Renal pelvis (tissue), 4 donors: ENCODE results near the gene CBLC. TPM values are rescaled to one million over a fixed set of nuclear protein-coding genes. Genes with fewer than 3 reads are reported as not detected.
"Not testable (repeated sequence)": the region's sequence is repeated elsewhere in the genome, so short reads cannot be mapped to it uniquely, and the experiment has no call there.

Experiments used
- DNase-seq: peaks from one replicate; pipeline ENCODE4 v3.0.0-alpha.2; 2013
- polyA plus RNA-seq, 3 donors: library from polyadenylated mRNA; unstranded; fragments of 120-200 nt; gene quantifications; one replicate each; pipeline ENCODE4 v1.2.1, GENCODE V29; 2013; ENCODE audit not compliant: insufficient read length in 3 of 3

CBLC gene
- polyA plus RNA-seq, 3 donors = 6.6 to 9.7 (median 7.4) TPM

GRCh38 chr19:44819246-44819832 lies 41.6 kb downstream of the CBLC start:
- DNase-seq = no peak

DNA sequence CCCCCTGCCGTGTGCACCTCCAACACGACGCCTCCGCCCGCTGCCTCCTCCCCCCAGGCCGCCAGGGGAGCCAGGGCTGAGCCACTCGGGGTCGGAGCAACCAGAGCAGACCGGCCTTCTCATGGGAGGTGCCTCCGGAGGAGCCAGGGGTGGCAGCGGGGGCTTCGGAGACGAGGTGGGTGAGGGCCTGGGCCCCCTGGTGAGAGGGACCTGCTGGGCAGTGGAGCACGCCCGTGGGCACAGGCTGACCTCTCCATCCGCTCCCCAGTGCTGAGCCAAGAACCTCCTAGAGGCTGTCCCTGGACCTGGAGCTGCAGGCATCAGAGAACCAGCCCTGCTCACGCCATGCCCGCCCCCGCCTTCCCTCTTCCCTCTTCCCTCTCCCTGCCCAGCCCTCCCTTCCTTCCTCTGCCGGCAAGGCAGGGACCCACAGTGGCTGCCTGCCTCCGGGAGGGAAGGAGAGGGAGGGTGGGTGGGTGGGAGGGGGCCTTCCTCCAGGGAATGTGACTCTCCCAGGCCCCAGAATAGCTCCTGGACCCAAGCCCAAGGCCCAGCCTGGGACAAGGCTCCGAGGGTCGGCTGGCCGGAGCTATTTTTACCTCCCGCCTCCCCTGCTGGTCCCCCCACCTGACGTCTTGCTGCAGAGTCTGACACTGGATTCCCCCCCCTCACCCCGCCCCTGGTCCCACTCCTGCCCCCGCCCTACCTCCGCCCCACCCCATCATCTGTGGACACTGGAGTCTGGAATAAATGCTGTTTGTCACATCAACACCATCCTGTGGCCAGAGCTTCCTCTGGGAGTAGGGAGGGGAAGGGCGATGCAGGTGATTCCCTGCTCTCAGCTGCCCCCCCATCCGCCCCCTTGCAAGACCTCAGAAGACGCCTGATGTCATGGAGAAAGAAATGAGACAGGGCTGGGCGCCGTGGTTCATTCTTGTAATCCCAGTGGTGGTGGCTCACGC lies 43.2 kb downstream of the CBLC start:
- no peak for DNase-seq

- no peak for DNase-seq
Measured at GRCh38 chr19:44822177-44822576, 44.5 kb downstream of the CBLC start.

GRCh38 chr19:44822670-44823372 lies 45.1 kb downstream of the CBLC start:
- no peak for DNase-seq

GRCh38 chr19:44823373-44823698 lies 45.6 kb downstream of the CBLC start:
- no peak for DNase-seq

GRCh38 chr19:44824761-44825160 lies 47.1 kb downstream of the CBLC start:
- no peak for DNase-seq

- not testable (repeated sequence) for DNase-seq
Measured at GRCh38 chr19:44832875-44833274, 55.2 kb downstream of the CBLC start.

DNA sequence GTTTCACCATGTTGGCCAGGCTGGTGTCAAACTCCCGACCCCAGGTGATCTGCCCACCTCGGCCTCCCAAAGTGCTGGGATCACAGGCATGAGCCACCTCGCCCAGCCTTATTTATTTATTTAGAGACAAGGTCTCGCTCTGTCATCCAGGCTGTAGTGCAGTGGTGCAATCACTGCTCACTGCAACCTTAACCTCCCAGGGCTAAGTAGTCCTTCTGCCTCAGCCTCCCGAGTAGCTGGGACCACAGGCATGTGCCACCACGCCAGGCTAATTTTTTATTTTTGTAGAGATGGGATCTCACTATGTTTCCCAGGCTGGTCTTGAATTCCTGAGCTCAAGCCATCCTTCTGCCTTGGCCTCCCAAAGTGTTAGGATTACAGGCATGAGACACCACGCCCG lies 56.7 kb downstream of the CBLC start:
- DNase-seq = not testable (repeated sequence)

DNA sequence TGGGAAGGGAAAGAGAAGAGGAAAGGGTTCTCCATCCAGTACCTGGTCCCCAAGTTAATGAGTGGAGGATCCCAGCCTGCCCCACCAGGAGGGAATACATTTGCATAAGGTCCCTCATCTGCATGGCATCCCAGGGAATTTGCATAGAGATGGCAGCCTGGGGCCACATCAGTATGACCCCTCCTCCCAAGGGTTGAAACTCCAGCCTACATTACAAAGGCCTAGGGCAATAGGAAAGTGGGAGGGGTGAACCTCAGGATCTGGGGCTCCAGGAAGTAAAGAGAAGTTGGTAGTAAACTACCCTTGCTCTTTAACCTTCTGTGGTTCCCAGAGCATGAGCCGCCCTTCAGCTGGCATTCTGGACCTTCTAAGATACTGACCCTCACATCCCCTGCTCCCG lies 61.6 kb downstream of the CBLC start:
- DNase-seq = no peak

GRCh38 chr19:44840811-44841210 lies 63.1 kb downstream of the CBLC start:
- no peak for DNase-seq

DNA sequence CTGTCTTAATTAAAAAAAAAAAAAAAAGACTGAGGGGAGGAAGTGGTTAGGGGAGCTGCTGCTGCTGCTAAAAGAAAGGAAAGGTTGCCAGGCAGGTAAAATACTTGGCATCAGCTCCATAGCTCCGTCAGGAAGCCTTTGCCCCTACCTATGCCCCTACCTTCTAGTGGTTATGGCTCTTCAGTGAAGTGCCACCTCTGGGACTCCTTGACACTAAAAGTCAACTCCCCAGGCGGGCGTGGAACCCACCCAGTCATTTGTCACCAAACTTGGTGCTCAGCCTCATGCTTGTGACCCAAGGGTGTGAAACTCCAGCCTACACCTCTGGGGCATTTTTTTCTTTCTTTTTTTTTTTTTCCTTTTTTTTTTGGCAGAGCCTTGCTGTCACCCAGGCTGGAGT lies 63.5 kb downstream of the CBLC start:
- DNase-seq = no peak

DNA sequence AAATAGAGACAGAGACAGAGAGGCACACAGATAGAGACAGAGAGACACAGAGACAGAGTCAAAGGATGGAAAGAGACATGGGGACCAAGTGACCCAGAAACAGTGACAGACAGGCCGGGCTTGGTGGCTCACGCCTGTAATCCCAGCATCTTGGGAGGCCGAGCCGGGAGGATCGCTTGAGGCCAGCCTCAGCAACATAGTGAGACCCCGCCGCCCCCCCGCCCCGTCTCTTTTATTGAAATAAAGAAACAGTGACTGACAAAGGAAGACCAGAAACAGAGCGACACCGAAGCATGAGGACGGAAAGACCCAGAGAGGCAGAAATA lies 67.6 kb downstream of the CBLC start:
- no peak for DNase-seq

DNA sequence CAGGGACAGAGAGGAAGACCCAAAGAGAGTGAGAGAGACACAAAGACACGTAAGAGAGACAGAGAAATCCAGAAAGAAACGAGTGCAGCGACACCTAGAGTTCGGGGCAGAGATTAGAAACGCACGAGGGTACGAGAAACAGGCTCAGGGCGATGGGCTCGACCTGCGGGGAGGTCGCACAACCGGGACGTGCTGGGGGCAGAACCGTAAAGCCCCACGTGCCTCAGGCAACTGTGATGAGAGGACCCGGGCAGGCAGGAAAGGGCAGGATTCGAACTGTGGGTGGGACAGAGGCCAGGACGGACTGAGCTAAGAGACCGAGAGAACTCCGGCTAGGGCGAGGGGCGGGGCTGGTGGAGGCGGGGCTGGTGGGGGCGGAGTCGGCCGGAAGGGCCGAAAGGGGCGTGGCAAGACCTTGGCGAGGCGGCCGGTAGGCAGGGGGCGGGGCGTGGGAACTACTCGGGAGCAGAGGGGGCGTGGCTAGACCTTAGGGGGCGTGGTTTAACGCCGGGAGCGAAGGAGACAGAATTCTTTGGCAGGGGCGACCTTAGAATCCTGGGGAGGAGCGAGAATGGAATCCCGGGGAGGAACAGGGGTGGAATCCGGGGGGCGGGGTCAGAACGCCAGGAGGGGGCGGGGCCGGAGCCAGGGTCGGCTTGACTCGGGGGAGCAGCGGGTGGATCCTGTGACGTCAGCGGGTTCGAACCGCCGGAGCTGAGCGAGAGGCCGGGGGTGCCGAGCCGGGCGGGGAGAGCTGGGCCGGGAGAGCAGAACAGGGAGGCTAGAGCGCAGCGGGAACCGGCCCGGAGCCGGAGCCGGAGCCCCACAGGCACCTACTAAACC lies 68.1 kb downstream of the CBLC start, which contains the start of gene NECTIN2:
Gene NECTIN2, plus strand, starts transcription at position 686 of the 843 bp plus-strand sequence. CDS start 229 bp downstream, outside the sequence.
- DNase-seq = peak; percentile 98

- peak; percentile 83 for DNase-seq
Measured at GRCh38 chr19:44846455-44847143, 68.9 kb downstream of the CBLC start.

- DNase-seq = peak; percentile 78
Measured at GRCh38 chr19:44847144-44848035, 69.7 kb downstream of the CBLC start.

- peak; percentile 55 for DNase-seq
Measured at GRCh38 chr19:44848036-44848811, 70.5 kb downstream of the CBLC start.

DNA sequence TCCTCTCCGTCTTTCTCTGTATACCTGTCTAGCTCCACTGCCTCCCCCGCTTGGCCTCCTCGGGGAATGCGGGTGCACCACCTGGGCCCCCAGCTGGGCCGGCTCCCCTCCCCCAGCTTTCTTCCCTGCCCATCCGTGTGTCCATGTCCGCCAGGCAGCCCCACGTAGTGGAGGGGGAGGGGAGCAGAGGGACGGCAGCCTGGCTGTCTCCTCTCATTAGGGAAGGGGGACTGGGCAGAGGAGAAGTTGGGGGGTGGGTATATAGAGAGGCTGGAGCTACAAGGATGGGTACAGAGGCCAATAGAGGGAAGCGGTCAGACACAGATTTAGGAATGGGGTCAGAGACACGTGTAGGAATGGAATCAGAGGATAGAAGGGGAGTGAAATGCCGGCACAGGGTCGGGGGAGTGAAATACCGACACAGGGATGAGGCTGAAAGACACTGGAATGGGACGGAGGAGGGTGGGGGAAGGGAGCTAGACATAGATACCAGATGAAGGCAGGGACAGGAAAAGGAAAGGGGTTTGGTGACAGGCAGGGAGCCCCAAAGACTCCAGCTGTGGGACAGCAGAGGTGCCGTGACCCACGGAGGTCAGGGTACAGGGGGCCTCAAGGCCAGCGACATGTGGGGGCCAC lies 71.2 kb downstream of the CBLC start:
- peak; percentile 75 for DNase-seq
